T-cell (primary cell): ENCODE data around the gene LRFN2. TPM values are rescaled to one million over a fixed set of nuclear protein-coding genes. Genes with fewer than 3 reads are reported as not detected.

Source experiments
- ATAC-seq, 4 experiments: fragments of 200-7000 bp in 3 of 4; fragments of 150-1000 bp in 1 of 4; cut with Tn5 transposase; replicated peaks in 1 of 4; 1 replicate in 3 of 4; 2 replicates in 1 of 4; pipeline ENCODE4 v1.10.0; 2021; ENCODE audit warnings: moderate library complexity in 3 of 4, mild to moderate bottlenecking in 2 of 4, moderate number of reproducible peaks in 1 of 4
- CTCF ChIA-PET, 2 donors: fragments of 300-600 bp; sonication (Branson Sonifier 250); formaldehyde crosslinking; loops; one replicate each; lab custom pipeline; 2022; ENCODE audit warnings: antibody characterized with exemption in 2 of 2; lab: Charles Lee
- POLR2A ChIA-PET, 2 donors: fragments of 300-600 bp; sonication (Branson Sonifier 250); formaldehyde crosslinking; loops; one replicate each; lab custom pipeline; 2022; ENCODE audit warnings: antibody characterized with exemption in 2 of 2; lab: Charles Lee
- DNase-seq, 35 experiments: peaks; one replicate each; pipeline versions ENCODE4 v3.0.0 to v3.0.0-alpha.2; 2013 to 2023
- H3K27ac ChIP-seq: one replicate; pipeline ENCODE4 v1.5.1; 2013; ENCODE audit warnings: low read length
- H3K27me3 ChIP-seq, 2 experiments: replicated peaks in 1 of 2; 1 replicate in 1 of 2; 2 replicates in 1 of 2; pipeline versions ENCODE4 v1.6.1 to v1.7.0; 2013; ENCODE audit warnings: low read length in 1 of 2, mixed read lengths in 1 of 2; ENCODE audit not compliant: control insufficient read depth in 2 of 2, insufficient read depth in 2 of 2; ENCODE audit errors: extremely low read depth in 1 of 2
- H3K36me3 ChIP-seq, 2 donors: 1 replicate in 1 of 2; 2 replicates in 1 of 2; pipeline versions ENCODE4 v1.6.1 to v1.7.0; 2013; ENCODE audit warnings: low read length in 1 of 2; ENCODE audit not compliant: control insufficient read depth in 2 of 2, insufficient read depth in 1 of 2; ENCODE audit errors: extremely low read depth in 1 of 2
- H3K4me1 ChIP-seq, 2 experiments: 1 replicate in 1 of 2; 2 replicates in 1 of 2; pipeline versions ENCODE4 v1.6.1 to v1.7.0; 2013; ENCODE audit warnings: low read length in 2 of 2, mixed read lengths in 1 of 2; ENCODE audit not compliant: insufficient read depth in 2 of 2, control insufficient read depth in 1 of 2; ENCODE audit errors: extremely low read depth in 1 of 2
- H3K4me3 ChIP-seq, 2 donors: 1 replicate in 1 of 2; 2 replicates in 1 of 2; pipeline versions ENCODE4 v1.5.1 to v1.7.0; 2013; ENCODE audit warnings: mild to moderate bottlenecking in 2 of 2, low read length in 1 of 2, moderate library complexity in 1 of 2; ENCODE audit not compliant: control insufficient read depth in 1 of 2; ENCODE audit errors: extremely low read depth in 1 of 2
- H3K9me3 ChIP-seq: 2 replicates; pipeline ENCODE4 v1.7.0; 2013
- H3K27ac Mint-ChIP-seq, 2 donors: one replicate each; pipeline ENCODE4 v1.8.0; 2020 to 2021; ENCODE audit warnings: mild to moderate bottlenecking in 2 of 2, mixed read lengths in 2 of 2
- H3K27me3 Mint-ChIP-seq, 2 donors: one replicate each; pipeline ENCODE4 v1.8.0; 2021 to 2022; ENCODE audit warnings: mixed read lengths in 2 of 2
- H3K36me3 Mint-ChIP-seq: one replicate; pipeline ENCODE4 v1.8.0; 2021; ENCODE audit warnings: mixed read lengths
- H3K4me1 Mint-ChIP-seq, 3 donors: one replicate each; pipeline ENCODE4 v1.8.0; 2020 to 2022; ENCODE audit warnings: mixed read lengths in 3 of 3, mild to moderate bottlenecking in 1 of 3
- H3K4me3 Mint-ChIP-seq, 3 donors: one replicate each; pipeline ENCODE4 v1.8.0; 2020 to 2022; ENCODE audit warnings: mild to moderate bottlenecking in 3 of 3, mixed read lengths in 3 of 3, moderate library complexity in 3 of 3
- H3K9me3 Mint-ChIP-seq, 3 donors: one replicate each; pipeline ENCODE4 v1.8.0; 2020 to 2022; ENCODE audit warnings: mixed read lengths in 3 of 3
- WGBS: methylation state at CpG from one replicate; pipeline ENCODE4 v1.1.5; 2013; ENCODE audit warnings: missing lambda C conversion rate; ENCODE audit not compliant: insufficient coverage; 5-methylcytosine and 5-hydroxymethylcytosine counted together
- total RNA-seq, 35 experiments: library from RNA in 6 of 35; stranded (reverse) in 6 of 35; fragments of 120-200 nt in 1 of 35; gene quantifications; one replicate each; pipeline versions ENCODE4 v1.2.1 to v1.2.4 and lab custom pipeline; 2013 to 2026

The LRFN2 gene
- total RNA-seq, 5 donors from 2014 or later (not counting 1 experiment from before 2014, with no cell fraction given) = 0.12 to 1.7 (median 0.92) TPM

GRCh38 chr6:40414617-40415016 lies 172.5 kb downstream of the LRFN2 start:
- POLR2A ChIA-PET = no interaction called here
- ATAC-seq (no peak), DNase-seq (no peak)
- WGBS = 68% methylated on average over 5 of the region's 6 CpGs
- Mint-ChIP-seq H3K27me3 (peaks cover 0 to 2% of the 10 kb centered on the region in 2 donors), H3K27ac (no peak overlapping the region), H3K4me1 (peaks cover 0 to 2% (median 2%) of the 10 kb centered on the region in 3 donors), H3K9me3 (no peaks in the 10 kb centered on the region), H3K36me3 (no peaks in the 10 kb centered on the region), H3K4me3 (no peak overlapping the region)
- no peaks in the 10 kb centered on the region for H3K36me3 ChIP-seq
- CTCF ChIA-PET = no interaction called here
- no peak overlapping the region for H3K4me3 ChIP-seq
- H3K27ac ChIP-seq = no peak overlapping the region
- no peaks in the 10 kb centered on the region for H3K9me3 ChIP-seq
- H3K4me1 ChIP-seq = peaks cover 0 to 3% of the 10 kb centered on the region in 2 experiments
- peaks cover 0 to 2% of the 10 kb centered on the region in 2 experiments for H3K27me3 ChIP-seq

- Histone ChIP-seq H3K27ac (no peak overlapping the region), H3K9me3 (no peaks in the 10 kb centered on the region), H3K27me3 (peaks cover 0 to 2% of the 10 kb centered on the region in 2 experiments), H3K4me3 (no peak overlapping the region), H3K36me3 (no peaks in the 10 kb centered on the region), H3K4me1 (peaks cover 0 to 3% of the 10 kb centered on the region in 2 experiments)
- H3K4me1 Mint-ChIP-seq = no peaks in the 10 kb centered on the region
- H3K4me3 Mint-ChIP-seq = no peak overlapping the region
- H3K9me3 Mint-ChIP-seq = no peaks in the 10 kb centered on the region
- ATAC-seq = peak in 1 of 4 experiments; percentile 37
- 73% methylated on average over 3 of the region's 6 CpGs for WGBS
- no peak for DNase-seq
- ChIA-PET POLR2A (no interaction called here), CTCF (interaction anchor here in 1 of 2 donors (0.6 kb wide), 1 partner anchor 200 kb away, joined by 4 read pairs; no protein-coding TSS in a partner anchor)
- no peaks in the 10 kb centered on the region for H3K36me3 Mint-ChIP-seq
- H3K27ac Mint-ChIP-seq = no peak overlapping the region
- peaks cover 0 to 2% of the 10 kb centered on the region in 2 donors for H3K27me3 Mint-ChIP-seq
These were observed 173.9 kb downstream of the LRFN2 start for GRCh38 chr6:40413239-40413638.

- no peaks in the 10 kb centered on the region for H3K36me3 ChIP-seq
- ChIA-PET CTCF (no interaction called here), POLR2A (no interaction called here)
- peaks cover 0 to 2% of the 10 kb centered on the region in 2 experiments for H3K27me3 ChIP-seq
- H3K36me3 Mint-ChIP-seq = no peaks in the 10 kb centered on the region
- H3K27ac ChIP-seq = no peak overlapping the region
- no peak for ATAC-seq
- no peak overlapping the region for H3K4me3 Mint-ChIP-seq
- H3K9me3 ChIP-seq = no peaks in the 10 kb centered on the region
- no peak overlapping the region for H3K4me3 ChIP-seq
- no peaks in the 10 kb centered on the region for H3K9me3 Mint-ChIP-seq
- H3K4me1 ChIP-seq = peaks cover 0 to 3% of the 10 kb centered on the region in 2 experiments
- no peak for DNase-seq
- WGBS = 72% methylated on average over 4 of the region's 6 CpGs
- no peaks in the 10 kb centered on the region for H3K27me3 Mint-ChIP-seq
- H3K27ac Mint-ChIP-seq = no peak overlapping the region
- H3K4me1 Mint-ChIP-seq = peaks cover 0 to 2% (median 0%) of the 10 kb centered on the region in 3 donors
These were observed 175.3 kb downstream of the LRFN2 start for GRCh38 chr6:40411881-40412280.

GRCh38 chr6:40410821-40411220 lies 176.3 kb downstream of the LRFN2 start:
- no CpG with 5 or more reads among the region's 1 CpG for WGBS
- H3K27me3 Mint-ChIP-seq = no peaks in the 10 kb centered on the region
- H3K4me1 Mint-ChIP-seq = peaks cover 0 to 2% (median 0%) of the 10 kb centered on the region in 3 donors
- no peak overlapping the region for H3K27ac Mint-ChIP-seq
- H3K9me3 Mint-ChIP-seq = no peaks in the 10 kb centered on the region
- POLR2A ChIA-PET = no interaction called here
- no peak overlapping the region for H3K4me3 ChIP-seq
- H3K27me3 ChIP-seq = peaks cover 0 to 2% of the 10 kb centered on the region in 2 experiments
- peaks cover 0 to 6% of the 10 kb centered on the region in 2 experiments for H3K4me1 ChIP-seq
- H3K4me3 Mint-ChIP-seq = no peak overlapping the region
- no peak for ATAC-seq
- H3K9me3 ChIP-seq = no peaks in the 10 kb centered on the region
- DNase-seq = no peak
- CTCF ChIA-PET = no interaction called here
- H3K36me3 ChIP-seq = no peaks in the 10 kb centered on the region
- H3K27ac ChIP-seq = no peak overlapping the region
- H3K36me3 Mint-ChIP-seq = no peaks in the 10 kb centered on the region

- Mint-ChIP-seq H3K9me3 (no peaks in the 10 kb centered on the region), H3K27me3 (no peaks in the 10 kb centered on the region), H3K36me3 (no peaks in the 10 kb centered on the region), H3K27ac (no peak overlapping the region), H3K4me3 (no peak overlapping the region), H3K4me1 (peaks cover 0 to 2% (median 0%) of the 10 kb centered on the region in 3 donors)
- POLR2A ChIA-PET = no interaction called here
- ATAC-seq (no peak), DNase-seq (no peak)
- Histone ChIP-seq H3K4me3 (no peak overlapping the region), H3K27ac (peak overlapping the region; percentile 5), H3K9me3 (no peaks in the 10 kb centered on the region), H3K27me3 (no peaks in the 10 kb centered on the region), H3K36me3 (no peaks in the 10 kb centered on the region), H3K4me1 (peaks cover 0 to 6% of the 10 kb centered on the region in 2 experiments)
- 63% methylated on average over 4 of the region's 9 CpGs for WGBS
- CTCF ChIA-PET = no interaction called here
These were observed 177.3 kb downstream of the LRFN2 start for GRCh38 chr6:40409716-40410397.

- DNase-seq = no peak
- 45% methylated on average over 2 of the region's 4 CpGs for WGBS
- H3K9me3 ChIP-seq = no peaks in the 10 kb centered on the region
- ATAC-seq = no peak
- no peak overlapping the region for H3K27ac ChIP-seq
- Mint-ChIP-seq H3K27me3 (no peaks in the 10 kb centered on the region), H3K9me3 (no peaks in the 10 kb centered on the region), H3K4me3 (no peak overlapping the region), H3K27ac (no peak overlapping the region), H3K4me1 (peaks cover 0 to 2% (median 0%) of the 10 kb centered on the region in 3 donors), H3K36me3 (no peaks in the 10 kb centered on the region)
- peaks cover 0 to 6% of the 10 kb centered on the region in 2 experiments for H3K4me1 ChIP-seq
- CTCF ChIA-PET = no interaction called here
- H3K36me3 ChIP-seq = no peaks in the 10 kb centered on the region
- no peaks in the 10 kb centered on the region for H3K27me3 ChIP-seq
- no peak overlapping the region for H3K4me3 ChIP-seq
- POLR2A ChIA-PET = no interaction called here
These were observed 178.2 kb downstream of the LRFN2 start for GRCh38 chr6:40408786-40409542.
